HEK293 (cell line): ENCODE measurements around the gene BRMS1L.

ENCODE experiments used
- KLF16 ChIP-seq: fragments of 450-650 bp; formaldehyde crosslinking; IDR thresholded peaks from 2 replicates; pipeline ENCODE4 v1.5.1; 2017; ENCODE audit warnings: missing biosample characterization, missing genetic modification characterization
- SETDB1 ChIP-seq: IDR thresholded peaks from one replicate; pipeline ENCODE4 v1.6.1; 2017; ENCODE audit warnings: mild to moderate bottlenecking, low read length, moderate library complexity, mixed read lengths; ENCODE audit not compliant: insufficient read length
- YY2 ChIP-seq: fragments of 450-650 bp; formaldehyde crosslinking; IDR thresholded peaks from 2 replicates; pipeline ENCODE4 v1.5.1; 2016; ENCODE audit warnings: missing biosample characterization, missing genetic modification characterization
- ZNF157 ChIP-seq: fragments of 450-650 bp; formaldehyde crosslinking; IDR thresholded peaks from 2 replicates; pipeline ENCODE4 v1.5.1; 2016; ENCODE audit warnings: missing biosample characterization, missing genetic modification characterization
- ZNF266 ChIP-seq: fragments of 450-650 bp; formaldehyde crosslinking; IDR thresholded peaks from 2 replicates; pipeline ENCODE4 v1.5.1; 2016; ENCODE audit warnings: missing biosample characterization, missing genetic modification characterization, low read depth
- ZNF416 ChIP-seq: fragments of 450-650 bp; formaldehyde crosslinking; IDR thresholded peaks from 2 replicates; pipeline ENCODE4 v1.5.1; 2016; ENCODE audit warnings: missing biosample characterization, missing genetic modification characterization
- ZNF792 ChIP-seq: fragments of 450-650 bp; formaldehyde crosslinking; IDR thresholded peaks from 2 replicates; pipeline ENCODE4 v1.5.1; 2016; ENCODE audit warnings: missing biosample characterization, missing genetic modification characterization
- ZXDB ChIP-seq: fragments of 450-650 bp; formaldehyde crosslinking; IDR thresholded peaks from 2 replicates; pipeline ENCODE4 v1.5.1; 2016; ENCODE audit warnings: missing biosample characterization, missing genetic modification characterization
- TF ChIP-seq, protein P1 (sequence below): fragments of 450-650 bp; formaldehyde crosslinking; IDR thresholded peaks from 2 replicates; pipeline ENCODE4 v1.5.1; 2016; ENCODE audit warnings: missing biosample characterization, missing genetic modification characterization
- TF ChIP-seq, protein P2 (sequence below): fragments of 450-650 bp; formaldehyde crosslinking; IDR thresholded peaks from 2 replicates; pipeline ENCODE4 v1.5.1; 2016; ENCODE audit warnings: missing biosample characterization, missing genetic modification characterization, borderline replicate concordance
- TF ChIP-seq, protein P3 (sequence below): sonication (generic); formaldehyde crosslinking; IDR thresholded peaks from 2 replicates; pipeline ENCODE4 v1.8.1; 2022; ENCODE audit warnings: mild to moderate bottlenecking, moderate library complexity, missing genetic modification reagents

DNA sequence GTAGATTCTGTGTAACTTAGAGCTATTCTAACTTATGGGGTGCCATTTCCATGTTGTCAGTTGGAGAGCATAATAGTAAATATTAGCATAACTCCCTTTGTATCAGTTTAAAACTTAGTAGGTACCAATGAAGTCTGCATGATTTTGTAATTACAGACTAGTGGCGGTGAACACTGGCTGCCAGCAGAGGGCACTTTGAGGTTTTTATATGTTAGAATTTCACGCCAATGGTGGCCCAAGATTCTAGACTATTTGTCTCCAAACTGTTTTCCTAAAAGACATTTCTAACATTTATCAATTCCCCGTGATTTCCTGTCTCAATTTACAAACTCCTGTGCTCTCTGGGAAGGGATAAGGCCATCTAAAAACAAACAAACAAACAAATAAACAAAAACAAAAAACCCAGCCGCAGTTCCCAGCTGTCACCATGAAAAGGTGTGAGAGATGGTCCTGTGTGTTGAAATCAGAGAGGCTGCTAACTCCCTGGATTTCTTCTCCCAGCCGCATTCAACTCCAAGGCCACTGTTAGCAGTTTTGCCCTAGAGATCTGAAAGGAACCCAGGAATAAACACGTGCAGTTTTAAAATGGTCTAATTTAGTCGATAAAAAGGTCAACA is 57.6 kb downstream of the BRMS1L start:
- TF ChIP-seq SETDB1: no peak
- no peak for TF ChIP-seq YY2 (tag by site-specific recombination)
- TF ChIP-seq ZNF792 (tag by site-specific recombination): no peak
- TF ChIP-seq ZXDB (tag by site-specific recombination): no peak
- no peak for TF ChIP-seq ZNF416 (tag by site-specific recombination)
- TF ChIP-seq, protein P1, sequence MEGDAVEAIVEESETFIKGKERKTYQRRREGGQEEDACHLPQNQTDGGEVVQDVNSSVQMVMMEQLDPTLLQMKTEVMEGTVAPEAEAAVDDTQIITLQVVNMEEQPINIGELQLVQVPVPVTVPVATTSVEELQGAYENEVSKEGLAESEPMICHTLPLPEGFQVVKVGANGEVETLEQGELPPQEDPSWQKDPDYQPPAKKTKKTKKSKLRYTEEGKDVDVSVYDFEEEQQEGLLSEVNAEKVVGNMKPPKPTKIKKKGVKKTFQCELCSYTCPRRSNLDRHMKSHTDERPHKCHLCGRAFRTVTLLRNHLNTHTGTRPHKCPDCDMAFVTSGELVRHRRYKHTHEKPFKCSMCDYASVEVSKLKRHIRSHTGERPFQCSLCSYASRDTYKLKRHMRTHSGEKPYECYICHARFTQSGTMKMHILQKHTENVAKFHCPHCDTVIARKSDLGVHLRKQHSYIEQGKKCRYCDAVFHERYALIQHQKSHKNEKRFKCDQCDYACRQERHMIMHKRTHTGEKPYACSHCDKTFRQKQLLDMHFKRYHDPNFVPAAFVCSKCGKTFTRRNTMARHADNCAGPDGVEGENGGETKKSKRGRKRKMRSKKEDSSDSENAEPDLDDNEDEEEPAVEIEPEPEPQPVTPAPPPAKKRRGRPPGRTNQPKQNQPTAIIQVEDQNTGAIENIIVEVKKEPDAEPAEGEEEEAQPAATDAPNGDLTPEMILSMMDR (tag by site-specific recombination): no peak
- TF ChIP-seq, protein P2, sequence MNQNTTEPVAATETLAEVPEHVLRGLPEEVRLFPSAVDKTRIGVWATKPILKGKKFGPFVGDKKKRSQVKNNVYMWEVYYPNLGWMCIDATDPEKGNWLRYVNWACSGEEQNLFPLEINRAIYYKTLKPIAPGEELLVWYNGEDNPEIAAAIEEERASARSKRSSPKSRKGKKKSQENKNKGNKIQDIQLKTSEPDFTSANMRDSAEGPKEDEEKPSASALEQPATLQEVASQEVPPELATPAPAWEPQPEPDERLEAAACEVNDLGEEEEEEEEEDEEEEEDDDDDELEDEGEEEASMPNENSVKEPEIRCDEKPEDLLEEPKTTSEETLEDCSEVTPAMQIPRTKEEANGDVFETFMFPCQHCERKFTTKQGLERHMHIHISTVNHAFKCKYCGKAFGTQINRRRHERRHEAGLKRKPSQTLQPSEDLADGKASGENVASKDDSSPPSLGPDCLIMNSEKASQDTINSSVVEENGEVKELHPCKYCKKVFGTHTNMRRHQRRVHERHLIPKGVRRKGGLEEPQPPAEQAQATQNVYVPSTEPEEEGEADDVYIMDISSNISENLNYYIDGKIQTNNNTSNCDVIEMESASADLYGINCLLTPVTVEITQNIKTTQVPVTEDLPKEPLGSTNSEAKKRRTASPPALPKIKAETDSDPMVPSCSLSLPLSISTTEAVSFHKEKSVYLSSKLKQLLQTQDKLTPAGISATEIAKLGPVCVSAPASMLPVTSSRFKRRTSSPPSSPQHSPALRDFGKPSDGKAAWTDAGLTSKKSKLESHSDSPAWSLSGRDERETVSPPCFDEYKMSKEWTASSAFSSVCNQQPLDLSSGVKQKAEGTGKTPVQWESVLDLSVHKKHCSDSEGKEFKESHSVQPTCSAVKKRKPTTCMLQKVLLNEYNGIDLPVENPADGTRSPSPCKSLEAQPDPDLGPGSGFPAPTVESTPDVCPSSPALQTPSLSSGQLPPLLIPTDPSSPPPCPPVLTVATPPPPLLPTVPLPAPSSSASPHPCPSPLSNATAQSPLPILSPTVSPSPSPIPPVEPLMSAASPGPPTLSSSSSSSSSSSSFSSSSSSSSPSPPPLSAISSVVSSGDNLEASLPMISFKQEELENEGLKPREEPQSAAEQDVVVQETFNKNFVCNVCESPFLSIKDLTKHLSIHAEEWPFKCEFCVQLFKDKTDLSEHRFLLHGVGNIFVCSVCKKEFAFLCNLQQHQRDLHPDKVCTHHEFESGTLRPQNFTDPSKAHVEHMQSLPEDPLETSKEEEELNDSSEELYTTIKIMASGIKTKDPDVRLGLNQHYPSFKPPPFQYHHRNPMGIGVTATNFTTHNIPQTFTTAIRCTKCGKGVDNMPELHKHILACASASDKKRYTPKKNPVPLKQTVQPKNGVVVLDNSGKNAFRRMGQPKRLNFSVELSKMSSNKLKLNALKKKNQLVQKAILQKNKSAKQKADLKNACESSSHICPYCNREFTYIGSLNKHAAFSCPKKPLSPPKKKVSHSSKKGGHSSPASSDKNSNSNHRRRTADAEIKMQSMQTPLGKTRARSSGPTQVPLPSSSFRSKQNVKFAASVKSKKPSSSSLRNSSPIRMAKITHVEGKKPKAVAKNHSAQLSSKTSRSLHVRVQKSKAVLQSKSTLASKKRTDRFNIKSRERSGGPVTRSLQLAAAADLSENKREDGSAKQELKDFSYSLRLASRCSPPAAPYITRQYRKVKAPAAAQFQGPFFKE (tag by site-specific recombination): no peak
- TF ChIP-seq ZNF157 (tag by site-specific recombination): no peak
- no peak for TF ChIP-seq KLF16 (tag by site-specific recombination)
- no peak for TF ChIP-seq ZNF266 (tag by site-specific recombination)
- TF ChIP-seq, protein P3, sequence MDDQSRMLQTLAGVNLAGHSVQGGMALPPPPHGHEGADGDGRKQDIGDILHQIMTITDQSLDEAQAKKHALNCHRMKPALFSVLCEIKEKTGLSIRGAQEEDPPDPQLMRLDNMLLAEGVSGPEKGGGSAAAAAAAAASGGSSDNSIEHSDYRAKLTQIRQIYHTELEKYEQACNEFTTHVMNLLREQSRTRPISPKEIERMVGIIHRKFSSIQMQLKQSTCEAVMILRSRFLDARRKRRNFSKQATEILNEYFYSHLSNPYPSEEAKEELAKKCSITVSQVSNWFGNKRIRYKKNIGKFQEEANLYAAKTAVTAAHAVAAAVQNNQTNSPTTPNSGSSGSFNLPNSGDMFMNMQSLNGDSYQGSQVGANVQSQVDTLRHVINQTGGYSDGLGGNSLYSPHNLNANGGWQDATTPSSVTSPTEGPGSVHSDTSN (CRISPR knock-in tag): no peak
